Right ventricle myocardium superior (tissue), 1 donor: Measurements from ENCODE around the gene GSX1. TPM values are rescaled to one million over a fixed set of nuclear protein-coding genes. Genes with fewer than 3 reads are reported as not detected.
A peak's percentile ranks its signal among the peaks of the same experiment; 100 is the strongest.
"Not testable (repeated sequence)": the region's sequence is repeated elsewhere in the genome, so short reads cannot be mapped to it uniquely, and the experiment has no call there.

Experiments used
- ATAC-seq: fragments of 200-7000 bp; cut with Tn5 transposase; one replicate; pipeline ENCODE4 v1.9.1; 2020; ENCODE audit warnings: mild to moderate bottlenecking; ENCODE audit not compliant: poor library complexity
- DNase-seq: peaks from one replicate; pipeline ENCODE4 v3.0.0-alpha.2; 2020
- intact Hi-C: fragments of 100-400 bp; cut with DNase I; formaldehyde crosslinking; loops from one replicate; pipeline ENCODE4 v1.11.2; 2022
- long read RNA-seq: library from polyadenylated mRNA; unstranded; transcript quantifications from one replicate; pipeline ENCODE4 v2.0.0, GENCODE V29; 2021
- total RNA-seq: library from RNA; stranded (reverse); fragmentation: NEBNext Ultra II Directional; extraction: Animal tissue kit (Norgen Biotek cat#: 25700); gene quantifications from one replicate; pipeline ENCODE4 v1.2.1, GENCODE V29; 2021
- donor health status: DM: no; HTN: yes; CAD: no; lungs with severe emphysema.

GSX1 gene
- not detected for total RNA-seq
- long read RNA-seq = 0 reads

- ATAC-seq = peak; percentile 97
- intact Hi-C loops = loop anchor here (10.0 kb wide), 1 partner anchor 388 kb away; no protein-coding TSS in a partner anchor
- DNase-seq = peak; percentile 80
These were observed at the start of gene GSX1 for GRCh38 chr13:27792393-27793218. Gene GSX1 (plus strand): TSS chr13:27792483. CDS start chr13:27792691, 208 bp downstream.

- ATAC-seq (no peak), DNase-seq (no peak)
- intact Hi-C loops = no loop called here
These were observed 47.5 kb upstream of the GSX1 start for GRCh38 chr13:27744801-27745200.

- ATAC-seq (no peak), DNase-seq (no peak)
- intact Hi-C loops = no loop called here
These were observed 47.0 kb upstream of the GSX1 start for GRCh38 chr13:27745301-27745700.

DNA sequence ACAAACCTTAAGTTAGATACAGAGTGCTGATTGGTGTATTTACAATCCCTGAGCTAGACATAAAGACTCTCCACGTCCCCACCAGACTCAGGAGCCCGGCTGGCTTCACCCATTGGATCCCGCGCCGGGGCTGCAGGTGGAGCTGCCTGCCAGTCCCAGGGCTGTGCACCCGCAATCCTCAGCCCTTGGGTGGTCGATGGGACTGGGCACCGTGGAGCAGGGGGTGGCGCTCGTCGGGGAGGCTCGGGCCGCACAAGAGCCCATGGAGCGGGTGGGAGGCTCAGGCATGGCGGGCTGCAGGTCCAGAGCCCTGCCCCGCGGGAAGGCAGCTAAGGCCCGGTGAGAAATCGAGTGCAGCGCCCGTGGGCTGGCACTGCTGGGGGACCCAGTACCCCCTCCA, 44.1 kb upstream of the GSX1 start:
- DNase-seq, intact Hi-C loops, ATAC-seq: not testable (repeated sequence)

GRCh38 chr13:27751953-27752532, 40.2 kb upstream of the GSX1 start:
- intact Hi-C loops = no loop called here
- ATAC-seq (no peak), DNase-seq (no peak)

DNA sequence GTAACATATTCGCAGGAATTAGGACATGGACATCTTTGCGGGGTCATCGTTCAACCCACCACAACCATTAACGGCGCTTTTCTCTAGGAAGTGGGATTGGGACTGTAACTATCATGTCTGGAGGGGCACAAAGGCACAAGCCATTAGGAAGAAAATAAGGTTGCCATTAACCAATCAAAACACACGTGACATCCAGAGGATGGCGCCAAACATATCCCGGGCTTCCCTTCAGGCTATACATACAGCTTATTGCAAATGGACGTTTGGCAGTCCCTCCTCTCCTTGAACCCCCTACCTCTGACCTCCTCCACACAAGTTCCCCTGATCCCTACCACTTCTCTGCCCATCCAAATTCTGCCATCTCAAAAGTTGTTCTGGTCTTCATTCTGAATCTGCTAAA, 26.6 kb upstream of the GSX1 start:
- ATAC-seq (no peak), DNase-seq (no peak)
- intact Hi-C loops = no loop called here

- DNase-seq = no peak
- intact Hi-C loops = loop anchor here (10.0 kb wide), 1 partner anchor 236 kb away; no protein-coding TSS in a partner anchor
- ATAC-seq = no peak
These were observed 21.5 kb upstream of the GSX1 start for GRCh38 chr13:27770809-27771208.

DNA sequence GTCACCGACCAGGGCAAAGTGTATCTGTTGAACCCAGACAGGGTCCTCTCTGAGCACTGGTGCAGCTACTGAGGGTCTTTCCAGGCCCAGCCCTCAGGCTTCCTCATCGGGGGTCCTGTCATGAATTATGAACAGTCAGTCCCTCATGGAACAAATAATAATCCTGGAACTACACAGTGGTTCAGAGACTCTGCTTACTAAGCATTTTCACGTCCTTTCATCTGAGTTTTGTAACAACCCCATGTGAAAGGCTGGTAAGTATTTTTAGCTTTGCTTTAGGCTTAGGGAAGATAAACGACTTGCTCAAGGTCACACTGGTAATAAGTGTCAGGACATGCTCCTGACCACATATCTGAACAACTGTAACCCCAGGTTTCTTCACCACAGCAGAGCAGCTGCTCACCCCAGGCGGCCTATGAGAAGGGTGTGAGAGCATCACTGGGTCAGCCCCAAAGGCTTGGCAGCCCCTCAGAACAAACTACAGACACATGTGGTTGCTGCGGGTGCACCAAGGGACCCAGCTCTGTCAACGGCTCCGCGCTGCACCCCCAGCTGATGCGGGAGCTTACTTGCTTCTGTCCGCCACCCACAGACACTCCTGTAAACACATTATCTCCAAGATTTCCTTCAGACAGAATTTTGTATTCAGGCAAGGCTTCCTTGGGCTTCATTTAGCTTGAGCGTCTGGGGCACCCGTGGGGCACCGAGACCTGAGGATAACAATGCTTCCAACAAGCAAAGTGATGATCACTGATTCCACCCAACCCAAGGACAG, 19.4 kb upstream of the GSX1 start:
- intact Hi-C loops = loop anchor here (10.0 kb wide), 1 partner anchor 238 kb away; no protein-coding TSS in a partner anchor
- ATAC-seq (no peak), DNase-seq (no peak)

GRCh38 chr13:27774169-27774568, 18.1 kb upstream of the GSX1 start:
- intact Hi-C loops = loop anchor here (10.0 kb wide), 1 partner anchor 239 kb away; no protein-coding TSS in a partner anchor
- DNase-seq (no peak), ATAC-seq (no peak)

- no peak for ATAC-seq
These were observed 17.6 kb upstream of the GSX1 start for GRCh38 chr13:27774651-27775050.

DNA sequence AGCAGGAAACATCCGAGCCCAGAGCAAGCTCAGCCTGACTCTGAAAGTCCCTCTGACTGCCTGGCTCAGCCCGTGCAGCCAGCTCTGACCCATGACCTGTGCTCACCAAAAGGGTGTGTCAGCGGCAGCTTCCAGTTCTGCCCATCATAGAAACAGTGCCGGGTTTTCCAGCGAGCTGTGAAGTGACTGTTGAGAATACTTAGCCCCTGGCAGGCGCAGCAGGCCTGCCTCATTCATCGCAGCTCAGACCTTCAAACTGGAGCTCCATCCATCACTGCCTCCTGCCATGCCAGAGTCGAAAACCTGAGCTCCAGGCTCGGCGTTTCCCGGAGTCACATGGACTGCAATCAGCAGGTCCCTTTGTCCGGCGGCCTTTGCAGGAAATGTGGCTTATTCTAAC, 16.3 kb upstream of the GSX1 start:
- ATAC-seq (no peak), DNase-seq (no peak)
- intact Hi-C loops = loop anchor here (10.0 kb wide), 1 partner anchor 241 kb away; no protein-coding TSS in a partner anchor

More at GRCh38 chr13:27774651-27775050, 17.6 kb upstream of the GSX1 start:
- no peak for DNase-seq
- intact Hi-C loops = loop anchor here (10.0 kb wide), 1 partner anchor 240 kb away; no protein-coding TSS in a partner anchor

- DNase-seq (no peak), ATAC-seq (no peak)
- intact Hi-C loops = no loop called here
These were observed 10.1 kb upstream of the GSX1 start for GRCh38 chr13:27782151-27782550.

DNA sequence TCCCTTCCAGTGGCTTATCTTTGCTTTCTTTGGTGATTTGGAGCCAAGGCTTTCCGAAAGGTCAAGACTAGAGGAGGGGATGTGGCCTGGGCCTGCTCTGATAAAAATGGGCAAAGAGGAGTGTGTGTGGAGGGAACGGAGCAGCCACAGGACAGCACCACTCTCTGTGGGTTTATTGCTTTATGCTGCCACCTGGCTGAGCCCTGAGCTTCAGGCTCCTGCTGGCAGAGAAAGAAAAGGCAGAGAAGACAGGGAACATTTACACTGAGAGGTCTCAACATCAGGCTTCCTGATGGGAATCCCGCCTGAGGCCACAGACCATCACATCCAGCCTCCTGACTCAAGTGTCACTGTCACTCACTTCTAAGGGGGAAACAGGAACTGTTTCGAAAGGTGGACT, 9.2 kb upstream of the GSX1 start:
- intact Hi-C loops = no loop called here
- DNase-seq (no peak), ATAC-seq (peak; percentile 53)

DNA sequence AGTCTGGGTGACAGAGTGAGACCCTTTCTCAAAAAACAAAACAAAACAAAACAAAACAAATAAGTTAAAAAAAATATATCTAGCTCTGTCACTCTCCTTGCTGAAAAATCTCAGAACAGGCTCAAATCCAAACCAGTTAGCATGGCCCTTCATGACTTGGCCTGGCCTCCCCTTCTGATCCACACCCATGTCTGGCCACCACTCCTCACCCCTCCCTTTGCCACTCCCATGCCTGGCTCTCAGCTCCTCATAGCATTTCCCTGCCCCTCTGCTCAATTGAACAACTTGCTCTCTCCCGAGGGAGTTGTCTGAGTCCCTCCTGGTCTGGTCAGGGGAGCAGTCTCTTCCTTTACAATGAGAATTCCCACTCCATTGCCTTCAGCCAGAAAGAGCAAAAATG, 4.0 kb upstream of the GSX1 start:
- intact Hi-C loops = no loop called here
- no peak for ATAC-seq

GRCh38 chr13:27789153-27789494, 3.2 kb upstream of the GSX1 start:
- no peak for DNase-seq
- intact Hi-C loops = no loop called here
- ATAC-seq = no peak

More for the DNA sequence above, 4.0 kb upstream of the GSX1 start:
- no peak for DNase-seq

DNA sequence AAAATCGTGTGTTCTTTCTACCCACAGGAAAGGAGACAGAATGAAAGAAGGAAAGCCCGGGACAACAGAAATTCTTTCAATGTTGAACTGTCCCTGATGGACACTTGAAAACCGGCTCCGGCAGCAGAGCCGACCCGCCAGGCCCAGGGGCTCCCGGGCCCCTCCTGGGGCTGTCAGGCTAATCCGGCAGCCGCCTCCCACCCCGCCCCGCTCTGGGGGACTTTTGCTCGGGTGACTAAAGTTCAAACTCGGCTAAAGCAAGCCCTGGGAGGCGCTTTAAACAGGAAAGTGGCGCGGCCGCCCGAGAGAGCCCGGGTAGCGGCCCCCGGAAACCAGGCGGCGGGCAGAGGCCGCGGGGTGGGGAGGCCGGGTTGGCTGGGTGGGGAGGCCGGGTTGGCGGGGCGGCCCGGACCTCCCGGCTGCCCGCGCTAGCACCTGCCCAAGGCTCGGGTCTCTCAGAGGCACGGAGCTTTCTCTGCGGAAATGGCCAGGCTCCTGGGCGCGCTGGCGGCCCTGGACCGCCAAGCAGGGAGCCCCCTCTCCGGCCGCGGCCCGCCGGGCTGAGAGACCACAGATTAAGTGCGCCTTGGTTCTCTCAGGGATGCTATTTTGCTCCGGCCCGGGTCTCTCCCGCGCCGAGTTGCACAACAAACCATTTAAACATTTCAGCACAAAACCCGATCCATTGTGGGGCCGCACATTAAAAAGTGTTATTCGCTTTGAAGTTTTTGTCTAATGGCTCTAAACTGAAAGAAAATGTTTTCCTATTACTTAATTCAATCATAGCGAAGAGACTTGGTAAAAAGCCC, 2.6 kb upstream of the GSX1 start:
- ATAC-seq (no peak), DNase-seq (no peak)
- intact Hi-C loops = loop anchor here (10.0 kb wide), 1 partner anchor 385 kb away; no protein-coding TSS in a partner anchor

DNA sequence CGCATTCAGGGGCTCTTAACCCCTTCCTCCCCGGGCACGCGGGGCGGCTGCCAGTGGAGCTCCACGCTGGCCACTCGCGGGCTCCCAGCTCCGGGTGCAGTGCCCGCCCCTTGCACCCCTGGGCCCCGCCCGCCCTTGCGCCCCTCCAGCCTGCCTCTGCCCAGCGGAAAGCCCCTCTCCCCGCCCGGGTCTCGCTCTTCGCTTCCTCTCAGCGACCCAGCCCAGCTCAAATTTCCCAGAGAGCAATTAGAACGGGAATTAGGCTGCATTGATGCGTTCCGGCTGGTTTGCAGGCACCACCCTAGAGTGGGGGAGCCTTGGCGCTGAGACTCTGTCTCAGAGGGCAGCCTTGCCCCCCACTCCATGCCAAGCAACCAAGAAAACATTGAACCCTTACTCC, 1.8 kb upstream of the GSX1 start:
- no peak for DNase-seq
- ATAC-seq = no peak
- intact Hi-C loops = loop anchor here (10.0 kb wide), 1 partner anchor 386 kb away; no protein-coding TSS in a partner anchor
